ENCODE results near the gene INSYN2B.

The INSYN2B gene

GRCh38 chr5:169970911-169971765 lies 9.2 kb downstream of the INSYN2B start:
- CTCF ChIA-PET, result interaction anchor here (0.7 to 3.5 kb wide), 7 partner anchors 9 to 283 kb away, joined by 3 to 34 read pairs (median 5); partner anchors contain the start of gene INSYN2B

GRCh38 chr5:169970339-169970738 lies 10.0 kb downstream of the INSYN2B start:
- CTCF ChIA-PET, result interaction anchor here (1.1 to 3.5 kb wide), 3 partner anchors 10 to 282 kb away, joined by 3 to 34 read pairs (median 5); partner anchors contain the start of gene INSYN2B
- no peak for TF ChIP-seq CTCF (IDR thresholded peaks at IDR 0.05; ENCODE audit: insufficient read depth, low read length, missing control alignments)
- DNase-seq (ENCODE audit: low read depth, low spot score), result no peak
- H3K4me3 ChIP-seq (ENCODE audit: low read depth, low read length), result no peak overlapping the region
- POLR2A ChIA-PET, result interaction anchor here (1.2 to 1.3 kb wide), 2 partner anchors 25 to 167 kb away, joined by 3 to 6 read pairs; no protein-coding TSS in a partner anchor

More at GRCh38 chr5:169970911-169971765, 9.2 kb downstream of the INSYN2B start:
- DNase-seq (ENCODE audit: low read depth, low spot score), result peak; percentile 17
- peak overlapping the region; percentile 4; the same call in 1 of the 2 replicates for H3K4me3 ChIP-seq (ENCODE audit: low read depth, low read length)
- POLR2A ChIA-PET, result interaction anchor here (0.7 to 1.3 kb wide), 8 partner anchors 8 to 275 kb away, joined by 3 to 6 read pairs (median 3); partner anchors contain the start of gene INSYN2B
- no peak for TF ChIP-seq CTCF (IDR thresholded peaks at IDR 0.05; ENCODE audit: insufficient read depth, low read length, missing control alignments)

GRCh38 chr5:169964246-169964645 lies 16.0 kb downstream of the INSYN2B start:
- ChIA-PET CTCF (interaction anchor here (1.0 to 5.1 kb wide), 4 partner anchors 13 to 263 kb away, joined by 3 to 31 read pairs (median 6); partner anchors contain the start of gene INSYN2B), POLR2A (no interaction called here)
- no peak for DNase-seq (ENCODE audit: low read depth, low spot score)
- no peak for TF ChIP-seq CTCF (IDR thresholded peaks at IDR 0.05; ENCODE audit: insufficient read depth, low read length, missing control alignments)
- H3K4me3 ChIP-seq (ENCODE audit: low read depth, low read length), result no peak overlapping the region

- no peak for DNase-seq (ENCODE audit: low read depth, low spot score)
- CTCF ChIA-PET, result no interaction called here
- no peak for TF ChIP-seq CTCF (IDR thresholded peaks at IDR 0.05; ENCODE audit: insufficient read depth, low read length, missing control alignments)
- POLR2A ChIA-PET, result no interaction called here
- no peak overlapping the region for H3K4me3 ChIP-seq (ENCODE audit: low read depth, low read length)
Observed at GRCh38 chr5:169960659-169961058, 19.6 kb downstream of the INSYN2B start.

- no peak for TF ChIP-seq CTCF (IDR thresholded peaks at IDR 0.05; ENCODE audit: insufficient read depth, low read length, missing control alignments)
- CTCF ChIA-PET, result interaction anchor here (0.9 to 3.0 kb wide), 3 partner anchors 13 to 256 kb away, joined by 3 to 14 read pairs (median 5); partner anchors contain the start of gene INSYN2B
- no peak for DNase-seq (ENCODE audit: low read depth, low spot score)
- POLR2A ChIA-PET, result no interaction called here
- H3K4me3 ChIP-seq (ENCODE audit: low read depth, low read length), result no peak overlapping the region
Observed at GRCh38 chr5:169958278-169958677, 22.0 kb downstream of the INSYN2B start.

- ChIA-PET POLR2A (no interaction called here), CTCF (interaction anchor here (1.2 to 3.0 kb wide), 3 partner anchors 10 to 23 kb away, joined by 3 to 14 read pairs (median 7); partner anchors contain the start of gene INSYN2B)
- H3K4me3 ChIP-seq (ENCODE audit: low read depth, low read length), result no peak overlapping the region
- no peak for DNase-seq (ENCODE audit: low read depth, low spot score)
- no peak for TF ChIP-seq CTCF (IDR thresholded peaks at IDR 0.05; ENCODE audit: insufficient read depth, low read length, missing control alignments)
Observed at GRCh38 chr5:169956756-169957155, 23.5 kb downstream of the INSYN2B start.
